ENCODE data around the gene ZNF668. TPM values are rescaled to one million over a fixed set of nuclear protein-coding genes. Genes with fewer than 3 reads are reported as not detected.

Gene ZNF668
- total and polyA plus RNA-seq, 7 donors = 4.8 to 12.5 (median 6.4) TPM

DNA sequence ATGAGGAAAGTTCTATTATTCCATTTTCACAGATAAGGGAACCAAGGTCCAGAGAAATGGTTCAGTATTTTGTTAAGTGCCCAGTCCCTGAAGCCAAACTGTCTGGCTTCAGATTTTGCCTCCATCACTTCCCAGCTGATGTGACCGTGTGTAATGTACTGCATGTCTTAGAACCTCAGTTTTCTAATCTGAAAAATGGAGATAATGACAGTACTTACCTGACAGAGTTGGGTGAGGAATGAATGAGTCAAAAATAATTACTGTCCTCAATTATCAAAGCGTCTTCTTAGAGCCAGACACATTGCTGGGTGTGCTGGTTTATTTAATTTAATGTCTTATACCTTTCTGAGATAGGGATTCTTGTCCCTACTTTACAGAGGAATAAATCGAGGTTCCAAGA, 6.7 kb downstream of the ZNF668 start:
- peaks cover 0 to 13% (median 4%) of the 10 kb centered on the region in 4 donors for H3K36me3 ChIP-seq
- H3K27ac ChIP-seq = no peak overlapping the region
- peaks cover 0 to 27% (median 17%) of the 10 kb centered on the region in 4 donors for H3K4me1 ChIP-seq
- TF ChIP-seq, protein P1, sequence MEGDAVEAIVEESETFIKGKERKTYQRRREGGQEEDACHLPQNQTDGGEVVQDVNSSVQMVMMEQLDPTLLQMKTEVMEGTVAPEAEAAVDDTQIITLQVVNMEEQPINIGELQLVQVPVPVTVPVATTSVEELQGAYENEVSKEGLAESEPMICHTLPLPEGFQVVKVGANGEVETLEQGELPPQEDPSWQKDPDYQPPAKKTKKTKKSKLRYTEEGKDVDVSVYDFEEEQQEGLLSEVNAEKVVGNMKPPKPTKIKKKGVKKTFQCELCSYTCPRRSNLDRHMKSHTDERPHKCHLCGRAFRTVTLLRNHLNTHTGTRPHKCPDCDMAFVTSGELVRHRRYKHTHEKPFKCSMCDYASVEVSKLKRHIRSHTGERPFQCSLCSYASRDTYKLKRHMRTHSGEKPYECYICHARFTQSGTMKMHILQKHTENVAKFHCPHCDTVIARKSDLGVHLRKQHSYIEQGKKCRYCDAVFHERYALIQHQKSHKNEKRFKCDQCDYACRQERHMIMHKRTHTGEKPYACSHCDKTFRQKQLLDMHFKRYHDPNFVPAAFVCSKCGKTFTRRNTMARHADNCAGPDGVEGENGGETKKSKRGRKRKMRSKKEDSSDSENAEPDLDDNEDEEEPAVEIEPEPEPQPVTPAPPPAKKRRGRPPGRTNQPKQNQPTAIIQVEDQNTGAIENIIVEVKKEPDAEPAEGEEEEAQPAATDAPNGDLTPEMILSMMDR (IDR thresholded peaks at IDR 0.05) = no peak
- TF ChIP-seq POLR2A (IDR thresholded peaks at IDR 0.05) (no peak), POLR2AphosphoS5 (IDR thresholded peaks at IDR 0.05) (no peak), EP300 (IDR thresholded peaks at IDR 0.05) (no peak)
- no peak for DNase-seq
- no peaks in the 10 kb centered on the region for H3K27me3 ChIP-seq
- intact Hi-C loops (cut with DNase I) = no loop called here
- no peak overlapping the region for H3K4me3 ChIP-seq
- 92 to 94% methylated on average over 3 of the region's 3 CpGs for WGBS, 2 donors
- no peaks in the 10 kb centered on the region for H3K9me3 ChIP-seq

DNA sequence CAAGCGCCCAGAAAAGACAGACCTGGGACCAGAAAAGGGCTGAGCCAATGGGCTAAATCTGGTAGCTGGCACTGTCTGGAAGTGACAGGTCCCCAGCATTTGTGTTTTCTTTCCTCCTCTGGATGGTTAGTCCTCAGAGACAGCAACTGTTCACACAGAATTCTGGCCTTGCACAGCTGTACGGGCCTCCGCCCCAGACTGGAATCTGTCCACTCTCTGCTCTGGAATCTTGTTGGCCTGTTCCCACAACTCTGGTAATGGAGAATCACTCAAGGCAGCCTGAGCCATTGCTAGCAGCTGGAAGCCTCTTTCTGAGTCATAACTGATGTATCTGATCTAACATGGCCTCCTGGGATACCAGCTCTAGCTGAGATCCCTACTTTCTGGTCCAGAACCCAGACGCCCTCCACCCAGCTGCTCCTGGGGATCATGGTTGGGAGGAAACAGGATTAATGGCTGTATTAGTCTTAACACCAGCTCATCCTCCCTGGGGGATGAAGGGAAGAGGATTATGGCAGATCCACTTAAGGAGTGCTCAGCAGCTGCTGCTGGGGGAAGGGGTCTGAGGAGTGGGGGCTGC, 9.1 kb downstream of the ZNF668 start:
- intact Hi-C loops (cut with DNase I) = no loop called here
- 78 to 83% methylated on average over 4 of the region's 4 CpGs for WGBS, 2 donors
- peak; percentile 87 for DNase-seq
- no peak overlapping the region for H3K4me3 ChIP-seq
- H3K27ac ChIP-seq = peak overlapping the region; percentile 50 to 66 (median 56)
- no peaks in the 10 kb centered on the region for H3K27me3 ChIP-seq
- peaks cover 0 to 18% (median 8%) of the 10 kb centered on the region in 4 donors for H3K4me1 ChIP-seq
- no peak for TF ChIP-seq EP300 (IDR thresholded peaks at IDR 0.05)
- no peak for TF ChIP-seq POLR2AphosphoS5 (IDR thresholded peaks at IDR 0.05)
- TF ChIP-seq, protein P1 (IDR thresholded peaks at IDR 0.05) = no peak
- no peak for TF ChIP-seq POLR2A (IDR thresholded peaks at IDR 0.05)
- H3K9me3 ChIP-seq = no peaks in the 10 kb centered on the region
- peaks cover 8 to 28% (median 15%) of the 10 kb centered on the region in 4 donors for H3K36me3 ChIP-seq

DNA sequence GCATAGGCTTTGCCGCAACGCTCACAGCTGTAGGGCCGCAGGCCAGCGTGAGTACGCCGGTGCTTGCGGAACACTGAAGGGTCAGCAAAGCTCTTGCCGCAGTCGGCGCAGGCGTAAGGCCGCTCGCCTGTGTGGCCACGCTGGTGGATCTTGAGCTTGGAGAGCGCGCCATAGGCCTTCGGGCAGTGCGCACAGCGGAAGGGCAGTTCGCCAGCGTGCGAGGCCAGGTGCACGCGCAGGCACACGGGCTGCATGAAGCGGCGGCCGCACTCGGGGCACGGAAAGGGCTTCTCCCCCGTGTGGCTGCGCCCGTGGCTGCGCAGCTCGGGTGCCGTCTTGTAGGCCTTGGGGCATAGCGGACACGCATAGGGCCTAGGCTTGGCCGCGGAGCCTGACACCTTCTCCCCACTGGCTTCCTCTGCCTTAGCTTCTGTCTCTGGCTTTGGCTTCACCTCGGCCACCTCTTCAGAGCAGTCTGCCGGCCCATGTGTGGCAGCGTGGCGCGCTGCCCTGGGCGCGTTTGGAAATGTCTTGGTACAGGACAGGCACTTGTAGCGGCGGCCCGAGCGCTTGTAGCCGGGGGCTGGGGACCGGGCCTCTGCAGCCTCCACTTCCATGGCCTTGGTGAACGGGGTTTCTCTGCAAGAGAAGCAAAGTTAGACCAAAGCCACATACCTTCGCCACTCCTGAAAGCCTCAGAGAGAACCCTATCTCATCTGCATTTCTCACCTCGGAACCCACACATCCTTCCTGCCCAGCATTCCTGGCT, 10.0 kb downstream of the ZNF668 start:
- WGBS, 2 donors = 84 to 95% methylated on average over 56 of the region's 56 CpGs
- Histone ChIP-seq H3K36me3 (peaks cover 8 to 28% (median 15%) of the 10 kb centered on the region in 4 donors), H3K27me3 (no peaks in the 10 kb centered on the region), H3K9me3 (no peaks in the 10 kb centered on the region), H3K4me3 (no peak overlapping the region), H3K27ac (peak overlapping the region; percentile 50 to 66 (median 54)), H3K4me1 (peaks cover 0 to 18% (median 8%) of the 10 kb centered on the region in 4 donors)
- intact Hi-C loops (cut with DNase I) = no loop called here
- no peak for DNase-seq
- no peak for TF ChIP-seq POLR2AphosphoS5 (IDR thresholded peaks at IDR 0.05)
- TF ChIP-seq, protein P1 (IDR thresholded peaks at IDR 0.05) = no peak
- no peak for TF ChIP-seq POLR2A (IDR thresholded peaks at IDR 0.05)
- TF ChIP-seq EP300 (IDR thresholded peaks at IDR 0.05) = no peak

DNA sequence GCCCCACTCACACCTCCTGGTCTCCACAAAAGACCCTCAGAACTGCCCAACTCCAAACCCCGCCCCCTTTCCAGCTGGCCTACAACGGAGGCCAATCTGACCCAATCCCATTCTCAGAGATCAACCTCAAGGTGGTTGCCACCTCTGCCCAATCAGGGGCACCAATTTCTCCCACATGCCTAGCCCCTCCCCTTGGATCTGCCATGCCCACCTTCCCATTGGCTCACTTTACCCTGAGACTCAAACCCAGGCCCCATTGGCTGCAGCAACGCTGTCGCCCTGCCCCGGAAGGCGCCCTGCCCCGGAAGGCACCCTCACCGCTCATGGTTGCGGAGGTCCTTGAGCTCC, 10.6 kb downstream of the ZNF668 start:
- Histone ChIP-seq H3K4me1 (peaks cover 0 to 18% (median 8%) of the 10 kb centered on the region in 4 donors), H3K27ac (peak overlapping the region in 1 of 4 donors; percentile 66), H3K27me3 (no peaks in the 10 kb centered on the region), H3K9me3 (no peaks in the 10 kb centered on the region), H3K4me3 (no peak overlapping the region), H3K36me3 (peaks cover 8 to 28% (median 15%) of the 10 kb centered on the region in 4 donors)
- DNase-seq = no peak
- intact Hi-C loops (cut with DNase I) = no loop called here
- TF ChIP-seq, protein P1 (IDR thresholded peaks at IDR 0.05) = no peak
- TF ChIP-seq EP300 (IDR thresholded peaks at IDR 0.05) (no peak), POLR2AphosphoS5 (IDR thresholded peaks at IDR 0.05) (no peak), POLR2A (IDR thresholded peaks at IDR 0.05) (no peak)
- WGBS, 2 donors = 95 to 97% methylated on average over 9 of the region's 9 CpGs

Measured in sigmoid colon (tissue), 7 donors.